ENCODE results near the gene SLC23A2. TPM values are rescaled to one million over a fixed set of nuclear protein-coding genes. Genes with fewer than 3 reads are reported as not detected.

Gene SLC23A2
- 29.3 and 42.6 TPM in 2 replicates for polyA plus RNA-seq

GRCh38 chr20:5001174-5002076 lies at the start of gene SLC23A2:
SLC23A2 (minus strand) TSS chr20:5001510; CDS start chr20:4932562, 68,948 bp downstream.

Other genes with a start within 250 kb of the SLC23A2 start
- 6.3 and 8.4 TPM in 2 replicates for gene RASSF2, start 177.9 kb downstream of the SLC23A2 start, polyA plus RNA-seq
- 152 and 176 TPM in 2 replicates for gene TMEM230, start 111.6 kb upstream of the SLC23A2 start, polyA plus RNA-seq
- gene PCNA, start 118.4 kb upstream of the SLC23A2 start, polyA plus RNA-seq: 41.8 and 51.1 TPM in 2 replicates
- 62.6 and 64.5 TPM in 2 replicates for gene CDS2, start 125.5 kb upstream of the SLC23A2 start, polyA plus RNA-seq